HK-2 (cell line): ENCODE results near the gene CNST.
"Not testable (repeated sequence)": the region's sequence is repeated elsewhere in the genome, so short reads cannot be mapped to it uniquely, and the experiment has no call there.

Experiments
- DNase-seq: peaks from one replicate; pipeline ENCODE4 v3.0.0-alpha.2; 2018; ENCODE audit not compliant: unreplicated experiment

CNST gene

DNA sequence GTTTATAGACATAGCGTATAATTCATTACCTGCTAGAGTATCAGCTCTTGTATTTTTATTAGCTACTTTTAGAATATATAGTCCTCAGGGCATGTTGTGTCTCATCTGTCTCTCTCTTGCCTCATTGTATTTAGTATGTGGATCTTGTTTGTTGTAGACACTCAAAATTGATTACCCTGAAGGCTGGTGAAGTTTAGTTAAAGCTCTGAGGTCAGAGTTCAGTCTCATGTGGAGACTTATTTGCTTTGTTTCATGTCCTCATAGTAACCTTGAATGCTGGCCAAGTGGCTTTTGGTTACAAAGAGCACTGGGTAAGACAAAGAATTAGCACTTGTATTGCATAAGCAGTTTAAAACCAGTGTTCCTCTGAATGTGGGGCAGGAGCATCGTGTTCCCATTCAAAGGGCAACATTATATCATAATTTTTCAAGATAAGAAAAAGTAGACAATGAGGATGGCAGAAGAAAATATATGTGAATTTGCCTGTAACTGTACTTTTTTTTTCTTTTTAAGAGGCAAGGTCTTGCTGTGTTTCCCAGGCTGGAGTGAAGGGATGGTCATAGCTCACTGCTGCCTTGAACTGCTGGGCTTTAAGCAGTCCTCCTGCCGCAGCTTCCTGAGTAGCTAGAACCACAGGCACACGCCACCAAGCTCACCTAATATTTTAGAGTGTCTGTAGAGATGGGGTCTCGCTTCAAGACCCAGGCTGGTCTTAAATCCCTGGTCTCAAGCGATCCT lies 17.4 kb downstream of the CNST start:
- DNase-seq: no peak

DNA sequence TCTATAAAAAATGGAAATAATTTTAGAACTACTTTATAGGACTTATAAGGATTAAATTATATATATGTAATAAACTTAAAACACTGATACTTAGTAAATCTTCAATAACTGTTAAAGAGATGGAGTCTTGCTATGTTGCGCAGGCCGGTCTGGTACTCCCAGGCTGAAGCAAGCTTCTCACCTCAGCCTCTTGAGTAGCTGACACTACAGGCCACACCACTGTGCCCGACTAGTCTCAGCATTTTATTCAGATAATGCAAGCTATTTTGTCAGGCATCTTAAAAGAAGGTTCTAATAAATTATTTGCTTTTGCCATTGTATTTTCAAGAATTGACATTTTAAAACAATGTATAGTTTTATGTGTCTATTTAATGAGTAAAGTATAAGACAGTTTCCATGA lies 20.8 kb downstream of the CNST start:
- no peak for DNase-seq

DNA sequence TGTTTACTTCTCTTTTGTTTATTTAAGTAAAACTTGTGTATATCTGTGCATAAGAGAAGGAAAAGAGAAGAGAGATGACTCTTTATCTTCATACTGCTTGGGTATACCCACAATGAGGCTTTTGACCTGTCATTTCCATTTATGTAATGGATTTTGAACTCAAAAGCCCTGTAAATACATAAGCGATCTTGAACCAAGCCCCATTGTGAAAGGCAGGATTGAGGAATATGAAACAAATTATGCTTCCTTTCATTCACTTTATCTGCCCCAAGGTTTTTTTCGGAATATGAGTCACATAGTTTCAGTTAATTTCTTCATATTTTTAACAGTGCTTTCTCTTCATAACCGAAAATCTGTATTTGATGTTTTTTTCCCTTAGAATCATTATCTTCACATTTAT lies 21.4 kb downstream of the CNST start:
- DNase-seq: no peak

DNA sequence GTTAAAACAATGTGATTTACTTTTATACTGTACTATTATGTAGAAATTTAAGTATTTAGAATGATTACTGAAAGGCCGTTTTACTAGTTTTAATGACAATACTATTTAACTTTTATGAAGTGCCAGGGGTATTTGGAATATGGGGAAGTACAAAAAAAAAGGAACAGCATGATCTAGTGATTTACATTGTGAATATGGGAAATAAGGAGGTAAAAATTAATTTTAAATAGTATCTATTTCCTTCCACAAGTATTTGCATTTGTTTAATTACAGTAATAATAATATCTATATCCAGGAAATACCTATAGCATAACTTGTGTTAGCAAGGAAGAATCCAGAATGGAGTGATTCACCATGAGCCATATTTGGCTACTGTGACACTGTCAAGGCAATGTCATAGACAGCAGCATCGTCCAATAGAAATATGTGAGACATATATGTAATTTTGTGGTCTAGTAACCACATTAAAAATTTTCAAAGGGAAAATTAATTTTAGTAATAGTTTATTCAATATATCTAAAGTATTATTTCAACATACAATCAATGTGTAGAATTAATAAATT lies 22.0 kb downstream of the CNST start:
- no peak for DNase-seq

DNA sequence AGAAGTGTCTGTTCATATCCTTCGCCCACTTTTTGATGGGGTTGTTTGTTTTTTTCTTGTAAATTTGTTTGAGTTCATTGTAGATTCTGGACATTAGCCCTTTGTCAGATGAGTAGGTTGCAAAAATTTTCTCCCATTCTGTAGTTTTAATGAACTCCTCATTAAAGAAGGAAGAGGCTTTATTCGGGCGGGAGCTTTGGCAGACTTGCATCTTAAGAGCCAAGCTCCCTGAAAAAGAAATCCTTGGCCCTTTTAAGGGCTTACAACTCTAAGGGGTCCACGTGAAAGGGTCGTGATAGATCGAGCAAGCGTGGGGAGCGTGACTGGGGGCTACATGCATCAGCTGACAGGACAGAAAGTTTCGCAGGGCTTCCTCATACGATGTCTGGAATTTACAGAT lies 23.7 kb downstream of the CNST start:
- not testable (repeated sequence) for DNase-seq

DNA sequence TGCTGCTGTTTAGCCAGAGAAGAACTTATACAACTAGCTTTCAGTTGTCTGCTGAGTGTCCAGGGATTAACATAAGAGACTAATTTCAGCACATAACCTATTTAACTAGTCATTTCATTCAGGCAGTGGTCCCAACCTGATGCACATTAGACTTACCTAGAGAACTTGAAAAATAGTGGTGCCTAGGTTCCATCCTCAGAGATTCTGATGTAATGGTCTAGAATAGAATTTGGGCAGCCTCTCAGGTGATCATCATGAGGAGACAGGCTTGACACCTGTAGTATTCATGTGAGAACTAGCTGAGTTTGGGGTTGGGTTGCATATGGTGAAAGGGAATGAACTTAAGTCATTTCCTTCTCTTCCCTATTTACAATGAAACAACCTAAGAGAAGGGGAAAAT lies 24.8 kb downstream of the CNST start:
- no peak for DNase-seq

DNA sequence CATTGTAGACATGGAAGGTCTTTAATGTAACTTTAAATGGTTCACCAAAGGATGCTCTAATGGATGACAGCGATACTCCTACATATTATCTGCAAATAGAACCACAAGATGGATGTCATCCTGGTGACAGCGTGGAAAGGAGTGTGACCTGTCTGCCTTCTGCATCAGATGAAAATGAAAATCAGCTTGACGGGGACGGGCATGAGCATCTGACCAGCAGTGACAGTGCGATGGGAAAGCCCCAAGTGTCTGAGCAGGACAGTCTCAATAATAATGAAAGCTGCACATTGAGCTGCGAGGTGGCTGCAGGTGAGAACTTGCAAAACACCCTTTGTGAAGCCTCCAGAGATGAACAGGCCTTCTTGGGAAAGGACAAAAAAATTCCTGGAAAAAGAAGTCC lies 25.2 kb downstream of the CNST start:
- DNase-seq: no peak

DNA sequence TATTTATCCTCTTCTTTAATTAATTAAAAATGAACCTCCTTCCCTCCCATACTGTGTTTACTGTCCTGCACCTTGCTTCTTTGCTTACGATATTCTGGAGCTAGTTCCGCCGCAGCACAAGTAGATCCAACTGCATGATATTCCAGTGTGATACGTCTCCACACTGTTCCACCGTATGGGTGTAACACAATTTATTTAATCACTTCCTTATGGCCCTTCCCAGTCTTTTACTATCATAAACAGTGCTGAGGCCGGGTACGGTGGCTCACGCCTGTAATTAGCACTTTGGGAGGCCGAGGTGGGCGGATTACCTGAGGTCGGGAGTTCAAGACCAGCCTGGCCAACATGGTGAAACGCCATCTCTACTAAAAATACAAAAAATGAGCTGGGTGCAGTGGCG lies 25.7 kb downstream of the CNST start:
- DNase-seq: no peak

DNA sequence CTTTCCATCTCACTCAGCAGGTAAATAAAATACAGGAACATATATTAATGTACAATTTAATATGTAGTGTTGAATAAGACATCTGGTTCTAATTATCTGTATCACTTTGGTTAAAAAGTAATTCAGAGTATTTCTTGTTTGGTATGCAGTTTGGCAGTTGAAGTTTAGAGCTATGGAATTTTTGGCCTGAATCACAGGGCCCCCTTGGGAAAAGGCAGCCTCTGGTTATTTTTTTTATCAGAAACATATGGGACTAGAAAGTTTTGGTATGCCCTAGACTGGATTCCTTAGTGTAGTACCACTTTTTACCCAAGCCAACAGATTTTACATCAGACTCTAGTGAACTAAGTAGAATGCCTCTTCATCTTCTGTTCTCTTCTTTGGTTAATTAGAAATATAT lies 26.4 kb downstream of the CNST start:
- no peak for DNase-seq

DNA sequence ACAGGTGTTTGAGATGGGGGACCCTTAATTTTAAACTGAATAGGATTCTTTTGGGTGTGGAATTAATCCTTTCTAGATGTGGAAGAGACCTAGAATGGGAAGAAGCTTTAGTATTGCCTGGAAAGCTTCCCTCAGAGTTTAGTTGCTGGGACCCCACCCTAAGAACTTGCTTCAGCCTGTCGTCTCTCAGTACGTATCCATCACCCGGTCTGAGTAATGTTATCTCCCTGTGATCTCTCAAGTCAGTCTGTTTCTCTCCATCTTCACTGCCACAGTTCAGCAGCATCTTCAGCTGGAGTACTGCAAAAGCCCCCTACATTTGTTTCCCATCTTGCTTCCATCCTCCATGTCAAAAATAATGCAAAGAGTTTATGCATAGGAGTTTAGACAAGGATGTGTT lies 28.9 kb downstream of the CNST start:
- no peak for DNase-seq

DNA sequence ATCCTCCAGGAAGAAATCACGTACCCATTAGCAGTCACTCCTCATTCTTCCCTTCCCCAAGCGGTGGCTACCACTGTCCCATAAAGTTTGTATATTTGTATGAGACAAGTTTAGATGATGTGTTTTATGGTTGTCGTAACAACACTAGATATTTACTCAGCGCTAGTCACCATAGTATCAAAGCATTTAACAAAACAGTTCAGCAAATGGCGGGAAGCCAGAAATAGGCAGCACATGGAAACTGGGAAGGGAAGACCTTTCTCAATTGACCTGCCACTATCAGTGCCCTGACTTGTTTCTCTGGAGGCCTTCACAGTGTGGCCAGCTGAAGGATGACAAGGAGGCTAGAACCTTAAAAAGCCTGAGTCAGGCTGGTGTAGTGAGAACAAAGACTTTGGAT lies 31.1 kb downstream of the CNST start:
- no peak for DNase-seq

DNA sequence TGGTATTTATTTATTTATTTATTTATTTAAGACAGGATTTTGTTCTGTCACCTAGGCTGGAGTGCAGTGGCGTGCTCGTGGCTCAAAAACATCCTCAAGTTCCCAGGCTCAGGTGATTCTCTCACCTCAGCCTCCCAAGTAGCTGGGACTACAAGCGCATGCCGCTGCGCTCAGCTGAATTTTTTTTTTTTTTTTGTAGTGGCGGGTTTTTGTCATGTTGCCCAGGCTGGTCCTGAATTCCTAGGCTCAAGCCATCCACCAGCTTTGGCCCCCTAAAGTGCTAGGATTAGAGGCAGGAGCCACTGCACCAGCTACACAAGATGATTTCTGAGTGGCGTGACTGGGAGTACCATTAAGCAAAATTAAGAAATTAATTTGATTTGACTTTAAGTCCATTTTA lies 31.7 kb downstream of the CNST start:
- no peak for DNase-seq

DNA sequence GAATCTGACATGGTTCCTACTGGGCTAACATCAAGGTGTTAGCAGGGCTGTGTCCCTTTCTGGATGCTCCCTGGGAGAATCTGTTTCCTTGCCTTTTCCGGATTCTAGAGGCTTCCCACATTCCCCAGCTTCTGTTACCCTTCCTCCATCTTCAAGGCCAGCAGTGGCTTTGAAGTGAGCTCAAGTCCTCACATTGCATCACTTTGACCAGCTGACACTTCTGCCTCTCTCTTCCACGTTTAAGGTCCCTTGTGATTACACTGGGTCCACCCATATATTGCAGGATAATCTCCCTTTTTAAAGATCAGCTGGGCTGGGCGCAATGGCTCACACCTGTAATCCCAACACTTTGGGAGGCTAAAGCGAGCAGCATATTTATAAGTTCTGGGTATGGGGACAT lies 33.1 kb downstream of the CNST start:
- DNase-seq: no peak

DNA sequence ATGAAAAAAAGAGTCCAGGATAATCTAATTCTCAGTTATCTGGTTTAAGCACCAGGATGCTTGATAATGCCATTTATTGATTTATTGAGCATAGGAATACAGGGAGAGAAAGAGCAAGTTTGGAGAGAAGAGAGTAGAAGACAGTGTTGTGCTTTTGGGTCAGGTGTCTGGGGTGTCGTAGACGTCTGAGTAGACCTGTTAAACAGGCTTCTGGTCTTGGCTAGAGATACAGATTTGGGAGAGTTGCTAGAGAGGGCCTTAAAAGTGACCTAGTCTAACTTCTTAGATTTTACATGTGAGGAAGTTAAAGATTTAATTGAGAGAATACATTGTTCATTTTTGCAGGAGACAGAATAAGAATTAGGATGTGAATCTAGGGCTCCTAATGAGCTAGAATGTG lies 34.3 kb downstream of the CNST start:
- DNase-seq: no peak

DNA sequence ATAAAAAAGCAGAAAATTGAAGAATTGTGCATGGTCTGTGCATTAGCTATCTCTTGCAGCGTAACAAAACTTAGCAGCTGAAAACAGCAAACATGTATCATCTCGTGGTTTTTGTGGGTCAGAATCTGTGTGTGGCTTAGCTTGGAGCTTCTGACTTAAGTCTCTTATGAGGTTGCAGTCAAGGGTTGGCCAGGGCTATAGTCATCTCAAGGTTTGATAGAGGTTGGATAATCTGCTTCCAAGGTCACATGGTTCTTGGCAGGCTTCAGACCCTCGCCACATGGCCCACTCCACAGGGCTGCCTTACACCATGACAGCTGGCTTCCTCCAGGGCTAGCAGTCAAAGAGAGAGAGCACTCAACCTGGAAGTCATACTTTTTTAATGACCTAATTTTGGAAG lies 35.9 kb downstream of the CNST start:
- DNase-seq: no peak

DNA sequence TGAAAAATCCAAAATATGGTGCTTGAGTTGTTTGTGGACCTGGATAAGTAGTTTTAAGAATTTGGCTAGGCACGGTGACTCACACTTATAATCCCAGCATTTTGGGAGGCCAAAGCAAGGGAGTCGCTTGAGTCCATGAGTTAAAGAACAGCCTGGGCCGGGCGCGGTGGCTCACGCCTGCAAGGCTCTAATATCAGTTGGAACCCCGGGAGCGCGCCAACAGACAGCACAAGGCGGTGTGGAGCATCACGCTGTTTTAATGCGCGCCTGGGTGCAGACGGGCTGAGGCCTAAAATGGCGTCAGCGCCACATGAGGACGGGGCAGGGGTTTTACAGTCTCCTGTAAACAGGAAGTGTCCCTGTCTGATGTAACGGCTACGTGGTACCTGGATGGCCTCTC lies 39.0 kb downstream of the CNST start:
- not testable (repeated sequence) for DNase-seq

DNA sequence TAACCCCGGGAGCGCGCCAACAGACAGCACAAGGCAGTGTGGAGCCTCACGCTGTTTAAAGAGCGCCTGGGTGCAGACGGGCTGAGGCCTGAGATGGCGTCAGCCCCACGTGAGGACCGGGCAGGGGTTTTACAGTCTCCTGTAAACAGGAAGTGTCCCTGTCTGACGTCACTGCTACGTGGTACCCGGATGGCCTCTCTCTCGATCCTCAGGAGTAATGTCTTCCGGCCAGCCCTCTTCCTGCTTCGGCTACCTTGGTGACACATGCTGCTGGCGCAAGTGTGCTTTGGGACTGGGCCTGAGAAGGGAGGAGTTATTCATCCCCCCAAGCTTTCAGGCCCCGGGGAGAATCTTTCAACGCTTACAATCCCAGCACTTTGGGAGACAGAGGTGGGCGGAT lies 41.2 kb downstream of the CNST start:
- DNase-seq: no peak

DNA sequence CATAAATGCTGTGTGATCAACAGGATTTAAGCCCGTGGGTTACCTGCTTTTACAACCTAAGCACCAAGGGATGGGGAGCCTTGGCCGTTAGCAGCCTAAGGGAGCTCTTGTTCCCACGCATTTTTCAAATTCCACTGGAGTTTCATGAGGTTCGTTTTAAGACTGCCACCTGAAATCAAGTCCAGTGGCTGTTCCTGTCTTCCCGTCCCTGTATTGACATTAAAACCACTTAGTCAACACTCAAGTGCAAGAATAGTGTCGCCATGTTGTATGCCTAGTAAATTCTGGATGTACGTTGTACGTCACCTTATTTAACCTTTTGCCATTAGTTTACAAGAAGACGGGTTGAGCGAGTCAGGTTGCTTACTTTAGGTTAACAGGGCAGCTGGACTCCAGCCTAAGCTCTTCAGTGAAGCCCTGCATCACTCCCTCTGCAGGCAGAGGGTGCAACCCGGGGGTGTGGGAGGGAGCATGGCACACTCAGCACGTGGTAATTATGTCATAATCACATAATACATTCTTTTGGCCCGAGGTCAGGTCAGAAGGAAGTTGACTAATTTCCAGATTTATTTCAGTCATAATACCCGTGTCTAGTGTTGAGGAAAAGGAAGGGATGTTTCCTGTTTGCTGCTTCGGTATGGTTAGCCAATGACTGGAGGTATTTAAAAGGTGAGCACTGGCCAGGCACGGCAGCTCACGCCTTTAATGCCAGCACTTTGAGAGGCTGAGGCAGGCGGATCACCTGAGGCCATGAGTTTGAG lies 42.5 kb downstream of the CNST start:
- peak; percentile 86 for DNase-seq

DNA sequence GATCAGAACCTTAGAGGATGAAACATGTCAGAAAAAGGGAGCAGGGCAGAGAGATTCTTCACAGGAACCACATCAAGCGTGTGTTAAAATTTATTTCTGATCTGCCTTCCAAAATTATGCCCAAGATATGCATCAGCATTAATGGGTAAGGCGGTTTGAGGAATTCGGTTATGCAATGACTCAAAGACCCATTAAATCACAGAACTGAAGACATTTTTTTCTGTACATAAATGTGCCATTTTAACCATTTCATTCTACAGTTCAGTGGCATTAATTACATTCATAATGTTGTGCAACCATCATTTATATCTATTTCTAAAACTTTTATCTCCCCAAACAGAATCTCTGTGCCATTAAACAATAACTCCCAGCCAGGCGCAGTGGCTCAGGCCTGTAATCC lies 43.4 kb downstream of the CNST start:
- DNase-seq: no peak

DNA sequence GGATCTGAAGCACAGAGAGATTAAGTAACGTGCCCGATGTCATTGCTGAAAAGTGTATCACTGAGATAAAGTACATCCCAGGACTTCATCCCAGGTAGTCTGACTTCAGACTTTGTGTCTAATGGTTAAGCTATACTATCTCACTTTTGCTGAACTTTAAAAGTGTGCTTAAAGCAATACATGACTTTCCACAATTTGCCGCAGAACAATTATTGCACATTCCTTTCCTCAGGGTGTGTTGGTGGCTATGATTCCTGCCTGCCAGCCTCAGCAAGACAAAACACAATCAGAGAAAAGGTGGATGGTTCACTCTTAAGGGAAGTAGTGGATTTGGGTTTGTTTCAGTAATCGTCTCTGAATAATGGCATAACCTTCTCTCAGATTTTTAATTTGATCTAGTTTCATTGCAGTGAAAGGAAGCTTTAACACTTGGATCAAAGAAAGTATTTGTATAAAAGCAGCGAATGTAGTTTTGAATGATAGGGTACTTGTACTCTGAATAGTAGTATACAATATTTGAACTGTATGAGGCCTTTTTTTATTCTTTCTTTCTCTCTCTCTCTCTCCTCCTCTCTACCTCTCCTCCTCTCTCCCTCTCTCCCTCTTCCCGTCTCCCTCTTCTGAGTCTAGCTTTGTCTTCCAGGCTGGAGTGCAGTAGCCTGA lies 47.0 kb downstream of the CNST start:
- DNase-seq: no peak

DNA sequence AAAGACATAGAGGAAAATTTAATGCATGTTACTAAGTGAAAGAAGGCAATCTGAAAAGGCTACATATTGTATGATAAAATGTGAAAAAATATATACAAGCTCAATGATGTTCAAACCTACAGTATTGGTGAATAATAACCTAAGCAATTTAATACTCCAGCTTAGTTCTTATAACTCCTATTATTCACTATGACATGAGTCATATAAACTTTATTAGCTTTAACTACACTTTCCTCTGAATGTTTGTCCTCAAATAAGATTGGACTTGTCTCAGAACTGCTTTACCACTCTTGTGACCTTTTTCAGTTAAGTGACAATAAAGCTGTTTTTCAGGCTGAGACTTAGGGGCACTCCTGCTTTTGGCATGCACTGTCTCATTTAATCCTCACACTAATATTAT lies 50.9 kb downstream of the CNST start:
- no peak for DNase-seq

DNA sequence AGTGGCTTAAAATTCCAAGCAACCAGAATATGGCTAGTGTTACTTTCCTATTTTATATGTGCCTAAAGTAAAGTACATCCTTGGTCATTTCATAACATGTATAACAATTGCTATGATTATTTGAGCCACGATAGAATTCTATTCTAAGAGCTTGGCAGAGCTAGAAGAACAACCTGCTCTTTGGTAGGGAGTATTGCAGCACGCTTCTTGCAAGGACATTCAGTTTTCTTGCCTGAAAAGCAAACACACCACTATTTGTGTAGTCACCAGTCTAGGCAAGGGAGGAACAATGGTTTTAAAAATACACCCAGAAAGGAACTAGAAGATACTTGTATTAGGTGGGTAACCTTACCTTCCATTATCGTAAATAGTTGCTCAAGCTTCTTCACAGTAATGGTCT lies 51.5 kb downstream of the CNST start:
- DNase-seq: no peak
